Measurements from ENCODE around the gene TMEM100. TPM values are rescaled to one million over a fixed set of nuclear protein-coding genes. Genes with fewer than 3 reads are reported as not detected.

The TMEM100 gene
- total RNA-seq, 3 donors from 2014 or later = 2.8 to 14.2 (median 7.5) TPM

GRCh38 chr17:55710410-55710809, 12.3 kb downstream of the TMEM100 start:
- no peak for TF ChIP-seq CTCF (IDR thresholded peaks at IDR 0.05)
- no peaks in the 10 kb centered on the region for H3K4me1 ChIP-seq (ENCODE audit: low read depth)
- no peak for DNase-seq
- no peaks in the 10 kb centered on the region for H3K9me3 ChIP-seq
- H3K4me3 ChIP-seq = no peak overlapping the region
- ATAC-seq = no peak
- intact Hi-C loops (cut with DNase I, micrococcal nuclease) = loop anchor here in 1 of 2 donors (10.0 kb wide), 1 partner anchor 106 kb away; no protein-coding TSS in a partner anchor
- H3K36me3 ChIP-seq (ENCODE audit: low read depth) = no peaks in the 10 kb centered on the region

- no peak for DNase-seq
- Histone ChIP-seq H3K36me3 (ENCODE audit: low read depth) (no peaks in the 10 kb centered on the region), H3K9me3 (no peaks in the 10 kb centered on the region), H3K4me1 (ENCODE audit: low read depth) (no peaks in the 10 kb centered on the region), H3K4me3 (no peak overlapping the region)
- no peak for TF ChIP-seq CTCF (IDR thresholded peaks at IDR 0.05)
- intact Hi-C loops (cut with DNase I, micrococcal nuclease) = loop anchor here in 1 of 2 donors (10.0 kb wide), 1 partner anchor 105 kb away; no protein-coding TSS in a partner anchor
- no peak for ATAC-seq
These were observed 12.7 kb downstream of the TMEM100 start for GRCh38 chr17:55709984-55710383.

GRCh38 chr17:55709440-55709839, 13.2 kb downstream of the TMEM100 start:
- Histone ChIP-seq H3K4me1 (ENCODE audit: low read depth) (no peaks in the 10 kb centered on the region), H3K4me3 (no peak overlapping the region), H3K9me3 (no peaks in the 10 kb centered on the region), H3K36me3 (ENCODE audit: low read depth) (no peaks in the 10 kb centered on the region)
- DNase-seq (no peak), ATAC-seq (no peak)
- no peak for TF ChIP-seq CTCF (IDR thresholded peaks at IDR 0.05)
- intact Hi-C loops (cut with DNase I, micrococcal nuclease) = no loop called here

GRCh38 chr17:55708175-55708974, 14.3 kb downstream of the TMEM100 start:
- DNase-seq (no peak), ATAC-seq (no peak)
- Histone ChIP-seq H3K36me3 (ENCODE audit: low read depth) (no peaks in the 10 kb centered on the region), H3K4me3 (no peak overlapping the region), H3K4me1 (ENCODE audit: low read depth) (no peaks in the 10 kb centered on the region), H3K9me3 (no peaks in the 10 kb centered on the region)
- intact Hi-C loops (cut with DNase I, micrococcal nuclease) = no loop called here
- no peak for TF ChIP-seq CTCF (IDR thresholded peaks at IDR 0.05)

- Histone ChIP-seq H3K9me3 (no peaks in the 10 kb centered on the region), H3K4me3 (no peak overlapping the region), H3K36me3 (ENCODE audit: low read depth) (no peaks in the 10 kb centered on the region), H3K4me1 (ENCODE audit: low read depth) (no peaks in the 10 kb centered on the region)
- no peak for ATAC-seq
- intact Hi-C loops (cut with DNase I, micrococcal nuclease) = no loop called here
- no peak for DNase-seq
- TF ChIP-seq CTCF (IDR thresholded peaks at IDR 0.05) = no peak
These were observed 15.6 kb downstream of the TMEM100 start for GRCh38 chr17:55706808-55707773.
